A549 (cell line): ENCODE measurements around the gene ICAM2.

Source experiments
- CBX2 ChIP-seq: fragments of 200-600 bp; sonication (generic); IDR thresholded peaks from 2 replicates; pipeline ENCODE4 v1.6.1; 2016; ENCODE audit warnings: low read depth, mild to moderate bottlenecking, borderline replicate concordance
- CBX8 ChIP-seq: fragments of 200-600 bp; sonication (generic); IDR thresholded peaks from 2 replicates; pipeline ENCODE4 v1.6.1; 2016
- CEBPB ChIP-seq, 2 experiments: fragments of >200 bp in 1 of 2; sonication (Bioruptor Twin) in 1 of 2; formaldehyde crosslinking in 1 of 2; IDR thresholded peaks; 2 replicates each; pipeline ENCODE4 v1.6.1; 2012 to 2016
- CTCF ChIP-seq: fragments of >200 bp; sonication (Bioruptor Twin); formaldehyde crosslinking; IDR thresholded peaks from 3 replicates; pipeline ENCODE4 v1.5.1; 2016
- EP300 ChIP-seq, 2 experiments: fragments of >200 bp; sonication (Bioruptor Twin); formaldehyde crosslinking; IDR thresholded peaks; 2 replicates in 1 of 2; 3 replicates in 1 of 2; pipeline ENCODE4 v1.6.1; 2016 to 2017
- GATA3 ChIP-seq: IDR thresholded peaks from 2 replicates; pipeline ENCODE4 v1.6.1; 2012; ENCODE audit warnings: borderline replicate concordance
- MAFK ChIP-seq: fragments of 450-650 bp; IDR thresholded peaks from 2 replicates; pipeline ENCODE4 v1.6.1; 2014; ENCODE audit not compliant: partially characterized antibody
- MYC ChIP-seq: IDR thresholded peaks from 2 replicates; pipeline ENCODE4 v1.6.1; 2012; ENCODE audit warnings: mild to moderate bottlenecking, inconsistent platforms, low read length, improper control_type of control experiment, borderline replicate concordance
- POLR2A ChIP-seq: IDR thresholded peaks from 2 replicates; pipeline ENCODE4 v1.6.1; 2012; ENCODE audit warnings: mild to moderate bottlenecking, low read length
- RAD21 ChIP-seq, 2 experiments: fragments of >200 bp in 1 of 2; sonication (Bioruptor Twin) in 1 of 2; formaldehyde crosslinking in 1 of 2; IDR thresholded peaks in 1 of 2; conservative IDR thresholded peaks in 1 of 2; 2 replicates in 1 of 2; 3 replicates in 1 of 2; pipeline ENCODE4 v1.6.1; 2012 to 2018; ENCODE audit warnings: inconsistent platforms in 1 of 2
- TP53 ChIP-seq: fragments of 250-450 bp; sonication (Bioruptor Pico); IDR thresholded peaks from 2 replicates; pipeline ENCODE4 v1.5.0; 2021; ENCODE audit warnings: mild to moderate bottlenecking, moderate library complexity

GRCh38 chr17:63997341-63998048 lies 22.9 kb downstream of the ICAM2 start:
- TF ChIP-seq CTCF = no peak
- TF ChIP-seq POLR2A = no peak
- TF ChIP-seq MYC = no peak
- no peak for TF ChIP-seq TP53 (CRISPR knock-in tag)
- no peak for TF ChIP-seq CEBPB (IDR thresholded peaks at IDR 0.05)
- no peak for TF ChIP-seq EP300 (IDR thresholded peaks at IDR 0.05)
- TF ChIP-seq CBX2 = no peak
- TF ChIP-seq CBX8 = no peak
- TF ChIP-seq MAFK = no peak
- no peak for TF ChIP-seq GATA3
- no peak for TF ChIP-seq RAD21 (conservative IDR thresholded peaks at IDR 0.05 in 1 of 2, IDR thresholded peaks at IDR 0.05 in 1 of 2)
